Brain pericyte (primary cell): ENCODE data around the gene NMBR.
"Not testable (repeated sequence)": the region's sequence is repeated elsewhere in the genome, so short reads cannot be mapped to it uniquely, and the experiment has no call there.

Experiments used
- DNase-seq: peaks from one replicate; pipeline ENCODE4 v3.0.0-alpha.2; 2012; ENCODE audit warnings: low read depth, low spot score

Gene NMBR

GRCh38 chr6:142146828-142147662 lies at the start of gene NMBR, which contains the start of gene VTA1:
NMBR (minus strand) TSS chr6:142147122; CDS start chr6:142088658, 58,464 bp downstream.
VTA1 (plus strand) TSS chr6:142147263; CDS start chr6:142147288, 25 bp downstream.
- DNase-seq, result peak; percentile 97

GRCh38 chr6:142195862-142196541 lies 49.1 kb upstream of the NMBR start:
- DNase-seq, result no peak

- no peak for DNase-seq
These were observed 46.7 kb upstream of the NMBR start for GRCh38 chr6:142193621-142194020.

DNA sequence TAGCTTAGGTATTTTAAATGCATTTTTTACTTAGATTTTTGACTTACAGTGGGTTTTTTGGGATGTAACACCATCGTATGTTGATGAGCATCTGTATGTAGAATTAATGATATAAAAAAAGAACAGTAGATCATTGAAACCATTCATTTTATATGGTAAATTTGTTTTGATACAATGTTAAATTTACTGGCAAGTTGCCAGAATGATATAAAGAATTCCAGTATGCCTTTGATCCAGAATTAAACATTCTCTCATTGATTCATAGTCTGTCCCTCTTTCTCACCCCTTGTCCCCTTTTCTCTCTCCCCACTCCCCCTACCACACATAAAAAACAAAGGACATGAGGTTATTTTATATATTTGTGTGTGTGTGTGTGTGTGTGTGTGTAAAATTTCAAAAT lies 45.4 kb upstream of the NMBR start:
- DNase-seq, result no peak

DNA sequence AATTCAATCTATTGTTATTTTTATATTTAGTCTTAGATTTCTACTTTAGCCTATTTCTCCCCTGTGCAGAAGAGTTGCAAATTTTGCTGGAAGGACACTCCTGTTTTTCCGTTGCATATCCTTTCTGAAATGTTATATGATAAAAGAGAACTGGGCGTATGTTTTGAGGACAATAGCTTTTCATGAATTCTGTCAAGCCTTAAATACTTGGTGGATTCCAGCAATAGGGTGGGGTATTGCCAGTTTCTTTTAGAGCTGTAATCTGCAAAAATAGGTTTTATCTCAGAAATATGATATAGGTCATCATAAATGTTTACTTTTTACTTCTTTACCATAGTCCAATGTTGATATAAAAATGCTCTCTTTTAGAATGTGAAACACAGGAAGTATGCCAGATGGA lies 42.1 kb upstream of the NMBR start:
- DNase-seq, result no peak

GRCh38 chr6:142188341-142188740 lies 41.4 kb upstream of the NMBR start:
- not testable (repeated sequence) for DNase-seq

GRCh38 chr6:142187209-142187608 lies 40.3 kb upstream of the NMBR start:
- DNase-seq, result peak; percentile 31

GRCh38 chr6:142185641-142186040 lies 38.7 kb upstream of the NMBR start:
- DNase-seq, result no peak

DNA sequence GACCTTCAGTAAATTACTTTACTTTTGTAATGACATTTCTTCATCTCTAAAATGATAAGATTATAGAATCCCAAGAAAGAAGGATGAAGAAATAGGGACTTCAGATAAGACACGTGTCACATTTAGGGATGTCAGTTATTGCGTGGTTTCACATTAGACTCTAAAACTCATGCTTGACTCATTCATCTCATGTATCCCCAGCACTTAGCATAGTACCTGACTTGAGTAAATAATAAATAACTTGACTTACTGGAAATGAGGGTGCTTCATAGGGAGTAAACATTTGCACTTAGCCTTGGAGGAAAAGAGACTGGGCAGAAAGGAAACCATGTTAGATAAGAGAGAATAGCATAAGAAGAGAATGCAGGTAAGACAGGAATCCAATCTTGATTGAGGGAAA lies 37.4 kb upstream of the NMBR start:
- DNase-seq, result no peak

DNA sequence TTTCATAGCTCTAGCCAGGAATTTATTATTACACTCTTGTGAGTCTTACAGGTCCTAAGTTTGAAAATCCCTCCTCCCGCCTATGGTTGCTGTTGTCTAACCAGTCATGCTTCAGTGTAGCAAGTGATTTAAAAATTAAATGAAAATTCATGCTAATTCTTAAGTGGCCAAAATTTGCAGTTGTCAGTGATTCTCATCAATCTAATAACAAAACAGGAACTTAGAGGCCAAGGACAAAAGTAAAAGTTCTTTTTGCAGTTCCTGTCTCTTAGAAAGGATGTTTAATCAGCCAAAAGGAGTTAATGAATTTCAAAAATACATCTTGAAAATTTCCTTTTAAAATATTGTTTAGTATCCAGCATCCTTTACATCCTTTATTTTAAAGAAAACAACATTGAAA lies 36.4 kb upstream of the NMBR start:
- no peak for DNase-seq

- DNase-seq, result no peak
These were observed 35.1 kb upstream of the NMBR start for GRCh38 chr6:142182004-142182403.

DNA sequence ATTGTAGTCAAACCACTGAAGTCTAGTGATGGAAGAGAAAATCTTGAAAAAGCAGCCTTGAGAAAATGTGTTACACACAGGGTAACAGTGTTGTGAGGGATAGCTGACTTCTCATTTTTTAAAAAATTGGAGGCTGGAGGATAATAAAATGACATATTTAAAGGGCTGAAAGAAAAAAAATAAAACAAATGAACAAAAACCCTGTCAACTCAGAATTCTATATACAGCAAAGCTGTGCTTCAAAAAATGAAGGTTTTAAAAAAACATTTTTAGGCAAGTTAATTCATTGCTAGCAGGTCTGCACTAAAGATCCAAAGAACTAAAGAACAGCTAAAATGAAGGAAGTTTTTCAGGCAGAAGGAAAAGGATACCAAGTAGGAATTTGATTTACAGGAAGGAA lies 31.2 kb upstream of the NMBR start:
- DNase-seq, result no peak

DNA sequence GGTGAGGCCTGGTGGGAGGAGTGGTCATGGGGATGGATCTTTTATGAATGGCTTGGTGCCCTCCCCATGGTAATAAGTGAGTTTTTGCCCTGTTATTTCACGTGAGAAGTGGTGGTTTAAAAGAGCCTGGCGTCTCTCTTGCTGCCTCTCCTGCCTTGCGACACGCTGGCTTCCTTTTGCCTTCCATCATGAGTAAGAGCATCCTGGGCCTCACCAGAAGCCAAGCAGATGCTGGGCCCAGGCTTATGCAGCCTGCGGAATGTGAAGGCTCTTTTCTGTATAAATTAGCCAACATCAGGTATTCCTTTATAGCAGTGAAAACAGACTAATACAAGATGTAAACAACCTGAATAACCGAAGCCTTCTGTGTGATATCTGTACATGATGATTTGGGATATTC lies 27.8 kb upstream of the NMBR start:
- no peak for DNase-seq

DNA sequence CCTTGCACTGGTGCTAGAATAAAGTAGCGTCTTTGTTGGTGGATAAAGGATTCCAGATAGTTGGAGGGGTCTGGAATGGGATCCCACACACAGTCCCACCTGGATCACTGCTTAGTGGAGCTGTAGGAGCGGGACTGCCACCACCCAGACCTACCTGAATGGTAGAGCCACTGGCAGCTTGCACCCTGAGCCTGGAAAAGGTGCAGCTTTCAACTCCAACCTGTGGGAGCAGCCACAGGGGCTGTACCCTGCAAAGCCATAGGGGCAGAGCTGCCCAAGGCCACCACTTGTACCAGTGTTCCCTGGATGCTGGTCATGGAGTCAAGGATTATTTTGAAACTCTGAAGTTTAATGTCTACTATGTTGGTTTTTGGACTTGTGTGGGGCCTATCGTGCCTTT lies 27.1 kb upstream of the NMBR start:
- DNase-seq, result no peak

- DNase-seq, result no peak
These were observed 25.8 kb upstream of the NMBR start for GRCh38 chr6:142172758-142173157.

- DNase-seq, result no peak
These were observed 24.4 kb upstream of the NMBR start for GRCh38 chr6:142171351-142171750.

DNA sequence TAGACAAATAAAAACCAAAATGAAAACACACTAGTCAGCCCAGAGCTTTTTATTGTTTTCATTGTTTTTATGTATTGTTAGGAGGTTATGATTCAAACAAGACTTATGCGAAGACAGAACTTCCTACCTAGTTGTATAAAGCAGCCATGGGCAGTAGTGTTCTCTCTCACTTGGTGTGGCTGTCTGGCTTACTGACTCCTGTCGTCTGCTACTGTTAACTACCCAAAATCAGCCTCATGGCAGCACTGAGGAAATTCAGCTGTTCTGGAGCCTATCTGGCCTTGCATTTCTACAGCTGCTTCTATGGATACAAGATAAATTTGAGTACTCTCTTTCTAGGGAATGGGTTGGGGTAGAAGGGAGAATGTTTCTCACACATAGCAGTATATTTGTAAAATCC lies 20.6 kb upstream of the NMBR start:
- no peak for DNase-seq

GRCh38 chr6:142167071-142167470 lies 20.1 kb upstream of the NMBR start:
- no peak for DNase-seq

DNA sequence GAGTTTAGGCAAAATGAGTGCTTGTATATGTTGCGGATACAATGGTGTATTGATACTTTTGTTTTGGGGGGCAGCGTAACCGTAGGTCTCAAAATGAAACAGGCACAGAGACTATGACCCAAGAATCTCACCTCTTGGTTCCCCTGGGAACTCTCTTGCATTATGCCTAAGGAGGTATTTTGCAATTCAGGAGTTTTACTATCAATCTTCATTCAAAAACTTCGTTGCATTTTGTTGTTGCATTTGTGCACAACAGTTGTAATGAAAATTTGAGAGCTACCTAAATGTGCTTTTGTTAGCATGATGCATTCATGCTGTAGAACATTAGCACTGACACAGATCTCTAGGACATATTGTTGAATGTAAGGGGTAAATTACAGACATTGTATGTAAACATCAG lies 18.3 kb upstream of the NMBR start:
- no peak for DNase-seq

- no peak for DNase-seq
These were observed 15.9 kb upstream of the NMBR start for GRCh38 chr6:142162780-142163179.

DNA sequence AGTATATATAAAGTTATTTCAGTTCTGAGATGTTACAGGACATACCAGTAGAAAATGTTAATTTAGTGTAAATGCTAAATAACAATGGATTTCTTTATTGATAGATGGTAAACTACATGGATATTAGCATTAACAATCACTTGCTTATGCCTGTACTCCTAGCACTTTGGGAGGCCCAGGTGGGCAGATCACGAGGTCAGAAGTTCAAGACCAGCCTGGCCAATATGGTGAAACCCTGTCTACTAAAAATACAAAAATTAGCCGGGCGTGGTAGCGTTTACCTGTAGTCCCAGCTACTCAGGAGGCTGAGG lies 9.8 kb upstream of the NMBR start:
- not testable (repeated sequence) for DNase-seq

GRCh38 chr6:142155895-142156757 lies 9.2 kb upstream of the NMBR start:
- DNase-seq, result no peak
